Daoy (cell line): ENCODE results near the gene SMAD3. TPM values are rescaled to one million over a fixed set of nuclear protein-coding genes. Genes with fewer than 3 reads are reported as not detected.

Experiments
- DNase-seq: peaks from one replicate; pipeline ENCODE4 v3.0.0-alpha.2; 2015; ENCODE audit warnings: low read depth
- total RNA-seq: library from RNA; depleted of rRNA; stranded (reverse); fragments of >200 nt; shearing (Covaris generic); gene quantifications from 2 replicates; pipeline ENCODE4 v1.2.3, GENCODE V29; 2014

SMAD3 gene
- total RNA-seq, 1 experiment from 2014 or later: 48.1 TPM

- DNase-seq: peak; percentile 63
Observed at GRCh38 chr15:67096546-67097294, 31.3 kb downstream of the SMAD3 start.

GRCh38 chr15:67097424-67097823 lies 32.0 kb downstream of the SMAD3 start:
- no peak for DNase-seq

GRCh38 chr15:67097930-67098740 lies 32.7 kb downstream of the SMAD3 start:
- DNase-seq: peak; percentile 92

GRCh38 chr15:67098768-67099282 lies 33.4 kb downstream of the SMAD3 start:
- DNase-seq: peak; percentile 58

- DNase-seq: no peak
Observed at GRCh38 chr15:67100124-67100791, 34.9 kb downstream of the SMAD3 start.

GRCh38 chr15:67100801-67101581 lies 35.6 kb downstream of the SMAD3 start:
- DNase-seq: no peak

GRCh38 chr15:67101911-67102598 lies 36.7 kb downstream of the SMAD3 start:
- DNase-seq: peak; percentile 77

- DNase-seq: no peak
Observed at GRCh38 chr15:67102599-67102929, 37.2 kb downstream of the SMAD3 start.

- no peak for DNase-seq
Observed at GRCh38 chr15:67103021-67103420, 37.6 kb downstream of the SMAD3 start.

- no peak for DNase-seq
Observed at GRCh38 chr15:67103432-67103831, 38.0 kb downstream of the SMAD3 start.

GRCh38 chr15:67103869-67104268 lies 38.5 kb downstream of the SMAD3 start:
- no peak for DNase-seq

- no peak for DNase-seq
Observed at GRCh38 chr15:67104510-67104909, 39.1 kb downstream of the SMAD3 start.

- peak; percentile 97 for DNase-seq
Observed at GRCh38 chr15:67105065-67105951, 39.9 kb downstream of the SMAD3 start.

GRCh38 chr15:67105991-67106763 lies 40.8 kb downstream of the SMAD3 start:
- DNase-seq: no peak

GRCh38 chr15:67106764-67107013 lies 41.3 kb downstream of the SMAD3 start:
- no peak for DNase-seq

GRCh38 chr15:67107014-67107812 lies 41.8 kb downstream of the SMAD3 start:
- peak; percentile 99 for DNase-seq

GRCh38 chr15:67108122-67108961 lies 42.9 kb downstream of the SMAD3 start:
- DNase-seq: peak; percentile 58
